LHCN-M2 (cell line): Measurements from ENCODE around the gene PHTF2. TPM values are rescaled to one million over a fixed set of nuclear protein-coding genes. Genes with fewer than 3 reads are reported as not detected.
A peak's percentile ranks its signal among the peaks of the same experiment; 100 is the strongest.
"Not testable (repeated sequence)": the region's sequence is repeated elsewhere in the genome, so short reads cannot be mapped to it uniquely, and the experiment has no call there.

Experiments
- DNase-seq: peaks from one replicate; pipeline ENCODE4 v3.0.0-alpha.2; 2012; ENCODE audit warnings: low read depth
- polyA plus RNA-seq: library from polyadenylated mRNA; unstranded; fragments of >200 nt; gene quantifications from one replicate; pipeline ENCODE4 v1.2.1, GENCODE V29; 2012; ENCODE audit warnings: missing spikeins
- total RNA-seq: library from RNA; depleted of rRNA; stranded (reverse); fragments of >200 nt; gene quantifications from 2 replicates; pipeline ENCODE4 v1.2.3, GENCODE V29; 2014; rRNA removed

PHTF2 gene
- 49.6 and 51.7 TPM in 2 replicates for total RNA-seq
- 10.3 TPM for polyA plus RNA-seq

DNA sequence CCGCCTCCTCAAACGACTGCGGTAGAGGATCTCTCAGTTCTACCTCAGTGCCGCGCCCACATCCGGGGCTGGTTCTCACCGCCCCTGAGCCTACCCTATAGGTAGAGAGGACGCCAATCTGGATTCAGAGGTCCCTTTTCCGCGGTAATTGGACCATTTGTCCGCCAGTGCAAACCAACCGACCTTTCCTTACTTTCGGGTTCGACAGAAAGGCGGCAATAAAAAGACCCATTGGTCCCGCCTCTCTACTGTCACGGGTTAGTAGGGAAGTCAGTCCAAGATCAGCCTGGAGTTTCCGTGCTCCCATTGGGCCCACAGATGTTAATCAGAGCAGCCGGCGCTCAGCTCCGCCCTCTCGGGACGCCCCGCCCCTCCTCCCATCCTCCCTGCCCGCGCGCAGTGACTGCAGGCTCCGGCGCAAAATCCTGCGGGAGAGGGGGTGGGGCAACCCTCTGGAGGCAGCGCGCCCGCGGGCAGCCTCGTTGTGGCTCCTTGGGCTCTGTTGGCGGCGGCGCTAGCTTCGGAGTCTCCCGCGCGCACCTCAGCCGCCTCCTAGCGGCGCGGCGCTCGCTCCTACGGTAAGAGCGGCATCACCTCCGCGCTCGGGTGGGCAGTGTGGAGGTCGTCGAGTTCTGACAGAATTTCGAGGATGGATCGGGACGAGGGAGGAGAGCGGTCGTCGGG is at the start of gene PHTF2, which contains the start of gene TMEM60:
Gene PHTF2, plus strand, starts transcription at position 380 of the 684 bp plus-strand sequence.
Gene TMEM60, minus strand, starts transcription at position 41 of the 684 bp plus-strand sequence. CDS start 4,061 bp downstream, outside the sequence.
- peak; percentile 100 for DNase-seq

DNA sequence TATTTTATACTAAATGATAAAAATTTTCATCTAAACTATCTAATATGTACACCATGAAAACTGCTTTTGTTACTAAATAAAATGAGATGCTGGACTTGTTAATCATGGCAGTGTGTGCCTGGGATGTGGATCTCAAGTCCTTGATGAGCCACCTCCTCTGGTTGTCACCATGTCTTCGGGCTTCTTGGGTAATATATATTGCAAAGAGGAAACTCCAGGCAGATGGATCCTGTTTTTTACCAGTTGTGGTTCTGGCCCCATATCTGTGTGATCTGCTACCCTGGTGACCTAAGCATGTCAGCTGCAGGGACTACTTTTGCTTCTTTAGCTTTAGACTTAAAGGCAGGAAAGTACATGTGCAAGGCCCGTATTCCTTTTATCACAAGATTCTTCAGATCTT is 46.6 kb upstream of the PHTF2 start:
- no peak for DNase-seq

- no peak for DNase-seq
Observed at GRCh38 chr7:77753173-77753572, 45.4 kb upstream of the PHTF2 start.

DNA sequence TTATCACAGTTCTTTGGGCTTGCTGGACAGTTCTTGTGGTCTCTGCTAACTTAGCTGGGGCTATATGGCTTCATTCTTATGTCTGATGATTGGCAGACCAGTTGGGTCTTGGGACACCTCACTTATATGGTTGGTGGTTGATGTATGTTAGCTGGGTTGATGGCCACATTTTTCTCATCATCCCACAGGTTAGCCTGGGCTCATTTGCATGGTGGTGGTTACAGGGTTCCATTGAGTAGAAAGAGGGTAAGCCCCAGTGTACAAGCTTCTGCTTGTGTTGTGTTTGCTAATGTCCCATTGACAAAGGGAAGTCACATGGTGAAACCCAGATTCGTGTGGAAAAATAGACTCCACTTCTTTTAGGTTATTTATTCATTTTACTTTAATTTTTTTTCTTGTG is 41.0 kb upstream of the PHTF2 start:
- no peak for DNase-seq

- peak; percentile 73 for DNase-seq
Observed at GRCh38 chr7:77759294-77759889, 39.2 kb upstream of the PHTF2 start.

GRCh38 chr7:77760809-77761453 is 37.6 kb upstream of the PHTF2 start:
- no peak for DNase-seq

DNA sequence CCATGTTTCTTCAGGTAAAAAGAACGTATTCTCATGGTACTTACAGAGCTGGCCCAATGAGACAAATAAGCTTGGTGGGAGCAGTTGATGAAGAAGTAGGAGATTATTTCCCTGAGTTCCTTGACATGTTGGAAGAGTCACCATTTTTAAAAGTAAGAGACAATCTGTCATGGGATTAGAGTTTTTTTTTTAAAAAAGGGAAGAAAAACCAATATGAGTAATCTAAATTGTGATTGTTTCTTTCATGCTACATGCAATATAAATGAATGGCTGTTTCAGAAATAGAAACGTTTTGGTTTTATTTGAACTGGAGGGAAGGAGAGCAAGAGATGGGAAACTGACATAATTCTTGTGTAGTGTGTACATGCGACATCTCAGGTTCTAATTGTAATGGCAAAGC is 33.1 kb upstream of the PHTF2 start:
- no peak for DNase-seq

- DNase-seq = no peak
Observed at GRCh38 chr7:77765906-77766800, 32.4 kb upstream of the PHTF2 start.

GRCh38 chr7:77766801-77767605 is 31.6 kb upstream of the PHTF2 start:
- DNase-seq = no peak

DNA sequence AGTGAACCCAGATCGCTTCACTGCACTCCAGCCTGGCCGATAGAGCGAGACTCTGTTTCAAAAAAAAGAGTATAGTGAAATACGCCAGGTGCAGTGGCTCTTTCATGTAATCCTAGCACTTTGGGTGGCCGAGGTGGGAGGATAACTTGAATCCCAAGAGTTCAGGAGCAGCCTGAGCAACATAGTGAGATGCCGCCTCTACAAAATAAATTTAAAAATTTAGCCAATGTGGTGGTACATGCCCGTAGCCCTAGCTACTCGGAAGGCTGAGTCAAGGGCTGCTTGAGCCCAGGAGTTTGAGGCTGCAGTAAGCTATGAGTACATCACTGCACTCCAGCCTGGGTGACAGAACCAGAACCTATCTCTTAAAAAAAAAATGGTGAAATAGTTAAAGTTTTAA is 28.3 kb upstream of the PHTF2 start:
- no peak for DNase-seq

DNA sequence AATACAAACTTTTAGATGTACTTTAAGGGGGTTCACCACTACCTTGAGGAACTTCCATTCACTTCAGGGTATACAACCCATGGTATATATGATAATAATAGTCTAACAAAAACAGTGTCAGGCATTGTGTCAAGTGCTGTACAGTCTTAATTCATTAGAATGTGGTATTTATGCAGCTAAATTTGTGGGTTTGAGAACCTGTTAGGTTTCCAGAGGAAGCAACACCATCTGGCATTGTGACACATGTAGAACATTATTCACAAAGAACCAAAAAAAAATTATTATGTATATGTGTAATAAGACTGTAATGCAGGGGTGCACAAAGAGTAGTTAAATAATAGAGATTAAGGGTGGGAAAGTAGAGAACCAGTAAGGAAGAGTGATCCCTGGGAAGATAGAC is 26.7 kb upstream of the PHTF2 start:
- peak; percentile 19 for DNase-seq

GRCh38 chr7:77778535-77778934 is 20.0 kb upstream of the PHTF2 start:
- DNase-seq = no peak

DNA sequence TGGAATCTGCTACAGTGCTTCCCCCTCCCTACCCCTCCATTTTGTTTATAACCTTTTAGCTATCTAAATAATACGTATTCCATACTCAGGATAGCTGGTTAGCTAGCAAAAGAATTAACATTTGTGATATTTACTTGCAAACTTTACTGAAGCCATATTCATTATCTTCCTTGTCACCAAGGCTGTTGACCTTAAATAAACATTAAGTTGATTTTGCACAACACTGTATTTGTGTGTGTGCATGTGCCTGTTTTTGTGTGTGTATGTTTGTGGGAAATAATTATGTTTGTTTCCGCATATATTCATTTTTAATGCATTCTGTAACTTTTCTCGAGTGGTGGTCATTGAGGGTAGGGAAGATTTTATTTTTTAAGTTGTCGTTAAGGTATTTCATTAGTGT is 16.2 kb upstream of the PHTF2 start:
- no peak for DNase-seq

DNA sequence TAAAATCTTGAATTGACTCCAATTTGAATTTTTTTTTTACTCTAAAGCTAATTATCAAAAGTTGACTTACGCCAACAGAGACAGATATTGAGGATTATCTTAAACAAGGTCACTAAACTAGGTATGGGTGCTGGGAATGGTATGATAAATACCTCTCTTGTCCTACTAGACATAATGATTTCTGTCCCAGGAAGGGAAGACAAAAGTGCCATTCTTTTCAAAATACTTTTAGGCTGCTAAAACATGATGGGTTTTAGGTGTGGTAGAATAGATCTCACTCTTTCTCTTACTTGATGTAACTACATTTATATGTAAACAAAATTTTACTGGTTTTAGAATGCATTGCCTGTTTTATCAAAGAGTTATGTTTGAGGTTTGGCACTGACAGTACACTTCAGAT is 15.5 kb upstream of the PHTF2 start:
- DNase-seq = no peak

DNA sequence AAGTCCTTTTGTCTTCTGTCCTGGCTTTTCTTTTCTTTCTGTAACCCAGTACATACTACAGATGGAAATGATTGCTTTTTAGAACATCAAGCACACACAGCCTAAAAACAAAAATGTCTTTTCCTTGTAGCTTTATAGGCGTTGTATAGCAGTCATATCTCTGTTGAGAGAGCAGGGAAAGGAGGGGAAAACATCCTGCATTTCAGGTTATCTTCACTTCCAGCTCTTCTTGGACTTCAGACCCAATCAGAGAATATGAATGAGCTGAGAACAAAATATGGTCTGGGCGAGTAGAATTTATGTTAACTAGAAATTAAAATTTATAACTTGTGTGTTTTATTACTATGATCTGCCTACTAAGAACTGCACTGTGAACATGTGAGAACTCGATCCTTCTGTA is 15.0 kb upstream of the PHTF2 start:
- no peak for DNase-seq

DNA sequence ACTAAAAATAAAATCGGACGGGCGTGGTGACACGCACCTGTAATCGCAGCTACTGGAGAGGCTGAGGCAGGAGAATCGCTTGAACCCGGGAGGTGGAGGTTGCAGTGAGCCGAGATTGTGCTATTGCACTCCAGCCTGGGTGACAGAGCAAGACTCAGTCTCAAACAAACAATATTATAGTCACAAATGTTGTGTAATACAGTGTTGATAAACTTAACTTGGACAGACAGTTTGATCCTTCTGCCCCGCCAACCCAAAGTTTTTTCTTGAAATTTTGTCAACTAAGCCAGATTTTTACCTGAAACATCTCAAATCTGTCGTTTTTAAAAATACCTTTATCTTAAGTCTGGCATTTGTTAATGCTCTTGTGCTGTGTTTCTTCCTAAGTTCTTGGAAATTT is 14.1 kb upstream of the PHTF2 start:
- not testable (repeated sequence) for DNase-seq

DNA sequence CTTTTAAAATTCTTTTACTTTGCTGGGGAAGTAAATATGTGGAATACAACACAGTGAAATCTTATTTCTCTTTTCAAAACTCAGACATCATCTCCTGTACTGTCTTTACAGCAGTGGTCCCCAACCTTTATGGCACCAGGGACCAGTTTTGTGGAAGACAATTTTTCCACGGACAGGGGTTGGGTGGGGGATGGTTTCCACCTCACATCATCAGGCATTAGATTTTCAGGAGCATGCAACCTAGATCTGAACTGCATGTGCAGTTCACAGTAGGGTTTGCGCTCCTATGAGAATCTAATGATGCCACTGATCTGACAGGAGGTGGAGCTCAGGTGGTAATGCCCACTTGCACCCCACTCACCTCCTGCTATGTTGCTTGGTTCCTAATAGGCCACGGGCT is 12.6 kb upstream of the PHTF2 start:
- DNase-seq = no peak

- no peak for DNase-seq
Observed at GRCh38 chr7:77786741-77787140, 11.8 kb upstream of the PHTF2 start.

GRCh38 chr7:77788327-77788902 is 10.2 kb upstream of the PHTF2 start:
- DNase-seq = no peak

- no peak for DNase-seq
Observed at GRCh38 chr7:77791336-77791735, 7.2 kb upstream of the PHTF2 start.

GRCh38 chr7:77791956-77792355 is 6.6 kb upstream of the PHTF2 start:
- no peak for DNase-seq
